Anterior cingulate cortex (tissue), 58 donors: ENCODE measurements around the gene ZNF653.
"Not testable (repeated sequence)": the region's sequence is repeated elsewhere in the genome, so short reads cannot be mapped to it uniquely, and the experiment has no call there.

Experiments
- DNase-seq, 58 donors: peaks; one replicate each; lab custom pipeline; 2025; lab: John Stamatoyannopoulos, UW

The ZNF653 gene

GRCh38 chr19:11483366-11484111 is 22.1 kb downstream of the ZNF653 start:
- no peak for DNase-seq

DNA sequence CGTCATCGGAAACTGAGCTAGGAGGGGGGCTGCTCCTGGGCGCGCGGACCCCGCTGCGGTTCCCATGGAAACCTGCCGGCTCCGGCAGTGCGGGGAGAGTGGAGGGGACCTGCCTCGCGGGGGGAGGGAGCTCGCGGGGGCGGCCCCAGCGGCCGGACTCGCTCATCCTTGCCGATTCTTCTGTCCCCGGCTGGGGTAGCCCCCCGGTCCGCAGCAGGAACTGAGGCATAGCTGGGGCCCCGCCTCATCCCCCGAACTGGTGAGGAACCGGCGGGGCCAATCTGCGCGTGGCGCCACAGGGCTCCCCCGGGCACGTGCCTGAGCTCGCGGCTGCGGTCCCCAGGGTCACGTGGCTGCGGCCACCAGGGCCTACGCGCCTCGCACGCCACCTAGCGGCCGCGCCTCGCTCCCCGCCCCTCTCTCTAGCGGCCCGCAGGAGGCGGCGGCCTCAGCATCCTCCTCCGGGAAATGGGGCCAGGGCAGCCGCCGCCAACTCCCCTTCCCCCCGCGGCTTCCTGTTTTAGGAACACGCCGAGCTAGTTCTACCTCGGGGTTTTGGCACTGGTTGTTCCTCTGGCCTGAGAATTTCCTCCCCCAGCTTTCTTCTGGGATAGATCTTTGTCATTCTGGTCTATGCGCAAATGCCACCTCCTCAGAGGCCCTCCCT is 23.1 kb downstream of the ZNF653 start:
- peak in 57 of 58 donors; percentile 63 to 99 (median 86) for DNase-seq

- DNase-seq, result peak; percentile 75 to 99 (median 94)
Measured at GRCh38 chr19:11481534-11482383, 23.9 kb downstream of the ZNF653 start.

GRCh38 chr19:11480715-11481533 is 24.7 kb downstream of the ZNF653 start, which contains the start of gene ELAVL3:
Gene ELAVL3 (minus strand): TSS chr19:11481046. CDS start chr19:11480608, 438 bp downstream.
- peak in 56 of 58 donors; percentile 21 to 83 (median 66) for DNase-seq

DNA sequence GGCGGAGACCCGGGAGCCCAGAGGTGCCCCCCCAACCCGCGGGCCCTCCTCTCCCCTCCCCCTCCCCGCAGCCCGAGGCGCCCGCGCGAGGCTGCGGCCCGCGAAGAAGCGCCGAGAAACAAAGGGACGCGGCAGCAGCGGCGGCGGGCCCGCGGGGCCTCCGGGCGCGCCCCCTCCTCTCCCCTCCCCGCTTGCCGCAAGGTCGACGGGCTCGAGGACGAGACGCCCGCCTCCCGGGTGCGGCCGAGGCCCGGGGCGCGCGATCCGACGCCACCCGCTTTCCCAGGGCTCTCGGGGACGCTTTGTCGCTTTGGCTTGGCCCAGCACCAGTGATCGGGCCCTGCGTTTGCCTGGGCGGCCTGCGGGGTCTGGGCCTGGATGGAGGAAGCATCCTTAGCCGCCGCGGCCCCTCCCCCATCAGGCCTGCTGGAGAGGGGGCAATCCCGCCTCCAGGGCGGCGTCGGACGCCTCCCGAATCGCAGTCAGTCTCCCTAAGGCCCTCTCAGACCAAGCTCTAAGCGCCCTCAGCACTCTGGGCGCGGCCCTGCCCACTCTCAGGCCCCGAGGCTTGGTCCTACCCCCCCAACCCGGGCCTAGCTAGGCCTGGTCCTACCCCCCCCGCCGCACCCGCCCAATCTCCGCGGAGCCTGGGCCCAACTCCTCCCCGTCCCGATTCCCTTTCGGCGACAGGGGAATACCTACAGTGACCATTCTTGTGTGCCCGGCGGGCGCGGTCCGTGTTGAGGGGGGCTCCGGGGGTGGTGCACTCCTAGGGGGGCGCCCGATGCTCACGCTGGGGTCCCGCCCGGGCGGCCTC is 25.5 kb downstream of the ZNF653 start:
- DNase-seq, result peak in 34 of 58 donors; percentile 7 to 67 (median 34)

GRCh38 chr19:11479090-11479897 is 26.3 kb downstream of the ZNF653 start:
- DNase-seq, result peak in 55 of 58 donors; percentile 15 to 87 (median 69)

DNA sequence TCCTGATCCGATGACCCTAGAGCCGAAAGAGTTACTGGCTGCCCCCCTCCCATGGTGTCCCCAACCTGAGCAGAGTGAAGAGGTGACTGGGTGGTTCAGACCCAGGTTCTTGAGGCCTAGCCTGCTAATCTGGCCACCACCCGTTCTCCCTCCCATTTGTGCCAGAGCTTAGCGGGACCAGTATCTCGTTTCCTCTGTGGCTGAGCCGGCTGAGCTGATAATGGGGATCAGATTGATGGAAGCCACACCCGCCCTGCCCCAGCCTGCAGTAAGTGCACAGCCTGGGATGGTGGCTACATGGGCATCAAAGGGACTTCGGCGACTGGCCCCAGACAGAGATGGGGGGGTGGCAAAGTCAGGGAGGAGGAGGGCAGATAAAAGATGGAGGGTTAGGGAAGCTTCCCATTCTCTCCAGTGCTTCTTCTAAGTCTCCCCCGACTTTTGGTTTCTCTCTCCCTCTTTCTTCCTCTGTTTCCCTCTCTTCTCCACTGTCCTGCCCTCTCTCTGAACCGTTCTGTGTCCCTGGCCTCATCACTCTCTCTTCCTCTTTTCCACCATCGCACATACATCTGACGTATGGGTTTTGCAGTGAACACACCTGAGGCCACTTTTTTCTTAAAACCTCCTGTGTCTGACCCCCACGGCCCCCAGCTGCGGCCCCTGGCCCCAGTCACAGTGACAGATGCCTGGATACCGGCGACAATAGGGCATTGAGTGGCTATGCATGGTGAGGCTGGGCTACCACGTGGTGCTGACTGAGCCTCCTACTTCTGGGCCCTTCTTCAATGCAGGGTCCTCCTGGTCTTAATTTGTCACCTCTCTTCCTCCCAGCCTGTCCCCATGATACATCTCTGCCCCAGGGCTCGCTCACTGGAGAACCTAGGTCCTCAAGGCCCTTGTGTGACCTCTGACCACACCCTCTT is 27.2 kb downstream of the ZNF653 start:
- DNase-seq, result peak in 29 of 58 donors; percentile 5 to 66 (median 32)

DNA sequence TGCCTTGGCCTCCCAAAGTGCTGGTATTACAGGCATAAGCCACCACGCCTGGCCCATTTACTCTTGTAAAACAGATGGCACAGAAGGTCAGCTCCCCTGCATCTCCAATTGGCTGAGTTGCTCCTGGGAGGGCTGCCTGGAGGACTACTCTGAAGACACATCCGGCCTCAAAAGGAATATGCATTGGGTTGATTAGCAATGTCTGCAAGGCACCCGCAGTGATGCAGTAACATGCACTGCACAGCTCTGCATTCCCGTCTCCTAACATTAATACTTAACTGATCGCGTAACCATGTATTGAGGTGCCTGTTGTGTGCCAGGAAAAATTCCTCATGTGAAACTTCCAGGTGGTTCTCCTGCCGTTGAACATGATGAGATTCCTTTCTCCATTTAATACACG is 29.8 kb downstream of the ZNF653 start:
- DNase-seq, result no peak

DNA sequence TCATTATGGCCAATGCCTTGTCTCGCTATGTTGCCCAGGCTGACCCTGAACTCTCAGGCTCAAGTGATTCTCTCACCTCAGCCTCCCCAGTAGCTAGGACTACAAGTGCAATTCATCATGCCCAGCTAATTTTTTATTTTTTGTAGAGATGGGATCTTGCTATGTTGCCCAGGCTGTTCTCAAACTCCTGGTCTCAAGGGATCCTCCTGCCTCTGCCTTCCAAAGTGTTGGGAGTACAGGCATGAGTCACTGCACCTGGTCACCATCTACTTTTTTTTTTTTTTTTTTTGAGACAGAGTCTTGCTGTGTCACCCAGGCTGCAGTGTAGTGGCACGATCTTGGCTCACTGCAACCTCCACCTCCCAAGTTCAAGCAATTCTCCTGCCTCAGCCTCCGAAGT is 30.3 kb downstream of the ZNF653 start:
- not testable (repeated sequence) for DNase-seq

DNA sequence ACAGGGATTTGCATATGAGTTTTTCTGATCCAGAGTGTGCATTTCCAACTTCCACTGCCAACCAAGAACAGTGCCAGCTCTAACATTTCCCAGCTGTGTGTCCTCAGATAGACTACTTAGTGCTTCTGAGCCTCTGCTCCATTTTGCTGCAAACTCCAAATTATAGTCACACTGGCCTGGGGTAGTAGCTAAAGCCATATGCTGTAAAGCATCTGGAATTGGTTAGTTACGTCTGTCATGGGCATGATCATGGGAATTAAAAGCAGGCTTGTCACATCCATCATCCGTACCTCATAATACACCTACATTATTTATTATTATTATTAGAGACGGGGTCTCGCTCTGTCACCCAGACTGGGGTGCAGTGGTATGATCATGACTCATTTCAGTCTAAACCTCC is 31.9 kb downstream of the ZNF653 start:
- DNase-seq, result no peak

- not testable (repeated sequence) for DNase-seq
Measured at GRCh38 chr19:11468266-11468845, 37.3 kb downstream of the ZNF653 start.

GRCh38 chr19:11465600-11465999 is 40.0 kb downstream of the ZNF653 start:
- DNase-seq, result no peak

GRCh38 chr19:11464333-11465265 is 41.0 kb downstream of the ZNF653 start:
- DNase-seq, result no peak

DNA sequence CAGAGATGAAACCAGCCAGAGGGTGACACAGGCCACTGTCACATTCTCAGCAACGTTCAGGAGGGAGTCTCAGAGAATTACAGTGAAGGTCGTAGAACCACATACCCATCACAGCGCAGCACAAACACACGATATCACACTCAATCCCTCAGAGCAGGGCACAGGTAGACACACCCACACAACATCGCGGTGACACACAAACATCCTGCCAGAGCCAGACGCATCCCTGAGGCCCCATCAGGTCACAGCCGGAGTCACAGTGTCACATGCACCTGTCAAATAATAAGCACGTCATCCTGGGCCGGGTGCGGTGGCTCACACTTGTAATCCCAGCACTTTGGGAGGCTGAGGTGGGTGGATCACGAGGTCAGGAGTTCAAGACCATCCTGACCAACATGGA is 42.2 kb downstream of the ZNF653 start:
- no peak for DNase-seq

DNA sequence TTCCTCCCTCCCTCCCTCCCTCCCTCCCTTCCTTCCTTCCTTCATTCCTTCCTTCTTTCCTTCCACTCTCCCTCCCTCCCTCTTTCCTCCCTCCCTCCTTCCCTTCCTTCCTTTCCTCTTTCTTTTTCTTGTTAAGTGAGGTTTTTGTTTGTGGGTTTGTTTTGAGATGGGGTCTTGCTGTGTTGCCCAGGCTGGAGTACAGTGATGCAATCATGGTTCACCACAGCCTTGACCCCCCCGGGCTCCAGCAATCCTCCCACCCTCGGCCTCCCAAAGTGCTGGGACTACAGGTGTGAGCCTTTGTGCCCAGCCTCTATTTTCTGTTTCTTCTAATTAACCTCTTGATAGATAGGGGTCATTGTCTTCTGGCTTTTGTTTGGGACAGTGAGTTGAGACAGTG is 44.2 kb downstream of the ZNF653 start:
- no peak for DNase-seq

DNA sequence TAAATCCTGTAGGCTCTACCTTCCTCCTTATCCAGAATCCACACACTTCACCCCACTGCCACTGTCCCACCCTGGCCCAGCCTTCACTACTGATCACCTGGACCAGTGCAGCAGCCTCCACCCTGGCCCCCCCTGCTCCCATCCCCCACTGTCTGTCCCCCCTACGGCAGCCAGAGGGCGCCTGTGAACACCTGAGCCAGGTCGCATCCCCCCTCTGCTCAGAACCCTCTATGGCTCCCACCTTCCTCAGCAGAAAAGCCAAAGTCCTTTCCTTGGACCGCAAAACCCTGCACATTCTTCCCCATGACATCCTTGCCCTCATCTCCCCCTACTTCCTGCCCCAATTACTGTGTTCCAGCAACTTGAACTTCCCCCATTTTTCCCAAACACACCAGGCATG is 45.4 kb downstream of the ZNF653 start:
- DNase-seq, result no peak
